K562 (cell line): ENCODE results near the gene WDR27. TPM values are rescaled to one million over a fixed set of nuclear protein-coding genes. Genes with fewer than 3 reads are reported as not detected.

ENCODE experiments used
- ATAC-seq: fragments of 200-7000 bp; cut with Tn5 transposase; 3 replicates; pipeline ENCODE4 v1.9.1; 2020; ENCODE audit warnings: moderate library complexity
- BruUV-seq: library from RNA; stranded (reverse); fragments of 400-500 nt; replicated peaks from 2 replicates; lab custom pipeline; 2021; lab: Mats Ljungman, UMichigan
- CTCF ChIA-PET: fragments of 300-600 bp; formaldehyde crosslinking; extraction: SDS; loops from one replicate; lab custom pipeline; 2021; ENCODE audit warnings: low intra/inter-chr PET ratio; lab: Yijun Ruan, JAX
- POLR2A ChIA-PET: fragments of 300-600, 350-650 bp; sonication (Branson Sonifier 250); formaldehyde crosslinking; extraction: SDS; loops from one replicate; lab custom pipeline; 2021; ENCODE audit warnings: antibody characterized with exemption, inconsistent platforms; lab: Yijun Ruan, JAX
- DNase-seq, 4 experiments: peaks; one replicate each; pipeline versions ENCODE4 v3.0.0 to v3.0.0-alpha.2; 2011 to 2018; ENCODE audit warnings: low spot score in 3 of 4, mixed read lengths in 3 of 4; ENCODE audit errors: extremely low read depth in 1 of 4
- FAIRE-seq: peaks from 2 replicates; lab custom pipeline; 2011; peaks lifted over from hg19 to GRCh38; lab: Jason Lieb, UNC
- H2AFZ ChIP-seq: 2 replicates; pipeline ENCODE4 v1.6.0; 2011; ENCODE audit warnings: low read depth, low read length, control low read depth, inconsistent platforms
- H3K27ac ChIP-seq: fragments of 200-600 bp; 3 replicates; pipeline ENCODE4 v1.8.0; 2011; ENCODE audit warnings: low read depth, mild to moderate bottlenecking, control low read depth, inconsistent platforms, low read length, moderate library complexity, mixed read lengths; ENCODE audit errors: extremely low read depth
- H3K27me3 ChIP-seq, 2 experiments: fragments of 300-600 bp in 1 of 2; 2 replicates in 1 of 2; 3 replicates in 1 of 2; pipeline versions ENCODE4 v1.6.0 to v1.8.0; 2011; ENCODE audit warnings: inconsistent platforms in 2 of 2, low read length in 2 of 2, mild to moderate bottlenecking in 1 of 2, mixed read lengths in 1 of 2, moderate library complexity in 1 of 2; ENCODE audit not compliant: control insufficient read depth in 2 of 2, insufficient read depth in 2 of 2
- H3K36me3 ChIP-seq: fragments of 300-600 bp; 3 replicates; pipeline ENCODE4 v1.8.0; 2011; ENCODE audit warnings: mild to moderate bottlenecking, low read length, inconsistent platforms; ENCODE audit not compliant: control insufficient read depth, insufficient read depth
- H3K4me1 ChIP-seq, 2 experiments: fragments of 200-600 bp in 1 of 2; replicated peaks in 1 of 2; 2 replicates in 1 of 2; 3 replicates in 1 of 2; pipeline versions ENCODE4 v1.5.1 to v1.8.0; 2011; ENCODE audit warnings: inconsistent platforms in 2 of 2, low read length in 2 of 2, mild to moderate bottlenecking in 1 of 2, mixed read lengths in 1 of 2, moderate library complexity in 1 of 2; ENCODE audit not compliant: control insufficient read depth in 2 of 2, insufficient read depth in 2 of 2
- H3K4me2 ChIP-seq: 2 replicates; pipeline ENCODE4 v1.6.1; 2011; ENCODE audit warnings: low read length, control low read depth, inconsistent platforms, mixed read lengths; ENCODE audit not compliant: insufficient read depth
- H3K4me3 ChIP-seq: fragments of 200-600 bp; sonication (generic), shearing (Covaris generic); 2 replicates; pipeline ENCODE4 v1.5.1; 2016; ENCODE audit warnings: control low read depth, inconsistent platforms
- H3K79me2 ChIP-seq: fragments of 200-600 bp; 3 replicates; pipeline ENCODE4 v1.8.0; 2011; ENCODE audit warnings: low read length, inconsistent platforms; ENCODE audit not compliant: control insufficient read depth, insufficient read depth
- H3K9ac ChIP-seq, 2 experiments: 2 replicates each; pipeline versions ENCODE4 v1.6.0 to v1.6.1; 2011; ENCODE audit warnings: low read depth in 2 of 2, low read length in 2 of 2, control low read depth in 1 of 2, inconsistent platforms in 1 of 2, mild to moderate bottlenecking in 1 of 2, mixed read lengths in 1 of 2; ENCODE audit not compliant: insufficient read depth in 1 of 2
- H3K9me1 ChIP-seq: one replicate; pipeline ENCODE4 v1.6.0; 2011; ENCODE audit warnings: inconsistent platforms, mild to moderate bottlenecking, low read length, moderate library complexity; ENCODE audit not compliant: control insufficient read depth, insufficient read depth
- H3K9me3 ChIP-seq: replicated peaks from 2 replicates; pipeline ENCODE4 v1.5.1; 2011; ENCODE audit warnings: low read depth, low read length, inconsistent platforms; ENCODE audit not compliant: control insufficient read depth, insufficient read depth
- H4K20me1 ChIP-seq: replicated peaks from 2 replicates; pipeline ENCODE4 v1.6.1; 2011; ENCODE audit warnings: low read length, inconsistent platforms, mixed read lengths; ENCODE audit not compliant: control insufficient read depth, insufficient read depth
- C11orf30 ChIP-seq: fragments of 450-650 bp; IDR thresholded peaks from 2 replicates; pipeline ENCODE4 v1.6.1; 2016; ENCODE audit warnings: low read depth, mild to moderate bottlenecking
- CCNT2 ChIP-seq: IDR thresholded peaks from 2 replicates; pipeline ENCODE4 v1.6.1; 2011; ENCODE audit warnings: borderline replicate concordance, low read depth, mild to moderate bottlenecking, moderate library complexity, mixed read lengths, low read length; ENCODE audit not compliant: insufficient read length; ENCODE audit errors: extremely low read depth
- ESRRB ChIP-seq: fragments of 250-450 bp; sonication (Bioruptor Pico); IDR thresholded peaks from 2 replicates; pipeline ENCODE4 v1.5.0; 2020; ENCODE audit warnings: mild to moderate bottlenecking, moderate library complexity, borderline replicate concordance
- ETS2 ChIP-seq: IDR thresholded peaks from 2 replicates; pipeline ENCODE4 v1.6.1; 2016; ENCODE audit warnings: borderline replicate concordance, missing genetic modification characterization, mild to moderate bottlenecking, moderate library complexity, missing compliant biosample characterization; ENCODE audit not compliant: poor library complexity, severe bottlenecking
- KLF16 ChIP-seq: IDR thresholded peaks from 2 replicates; pipeline ENCODE4 v1.6.1; 2016; ENCODE audit warnings: antibody characterized with exemption
- NKRF ChIP-seq: fragments of 450-650 bp; IDR thresholded peaks from 2 replicates; pipeline ENCODE4 v1.6.1; 2016; ENCODE audit warnings: borderline replicate concordance
- RCOR1 ChIP-seq, 2 experiments: IDR thresholded peaks; 2 replicates each; pipeline ENCODE4 v1.6.1; 2012; ENCODE audit warnings: low read depth in 2 of 2, low read length in 2 of 2, borderline replicate concordance in 1 of 2, improper control_type of control experiment in 1 of 2
- SMARCB1 ChIP-seq: IDR thresholded peaks from 2 replicates; pipeline ENCODE4 v1.6.1; 2011; ENCODE audit warnings: improper control_type of control experiment, low read depth; ENCODE audit not compliant: insufficient read length
- SPI1 ChIP-seq: IDR thresholded peaks from 2 replicates; pipeline ENCODE4 v1.6.1; 2011; ENCODE audit warnings: low read depth, low read length, control low read depth, borderline replicate concordance
- STAT5B ChIP-seq: fragments of 250-450 bp; sonication (Bioruptor Pico); IDR thresholded peaks from 2 replicates; pipeline ENCODE4 v1.8.0; 2021; ENCODE audit warnings: mild to moderate bottlenecking, inconsistent platforms
- WHSC1 ChIP-seq: IDR thresholded peaks from one replicate; pipeline ENCODE4 v1.6.1; 2012; ENCODE audit warnings: low read length, control low read depth, inconsistent platforms
- ZNF408 ChIP-seq: fragments of 250-450 bp; sonication (Bioruptor Pico); IDR thresholded peaks from 2 replicates; pipeline ENCODE4 v1.4.0; 2020; ENCODE audit warnings: low read depth, mild to moderate bottlenecking, moderate library complexity
- ZNF79 ChIP-seq: fragments of 250-450 bp; sonication (Bioruptor Pico); IDR thresholded peaks from 2 replicates; pipeline ENCODE4 v1.4.0; 2020; ENCODE audit warnings: low read depth, mild to moderate bottlenecking, moderate library complexity
- WGBS: fragments of 100-300 bp; shearing (Covaris generic); methylation state at CpG from one replicate; pipeline ENCODE4 v1.1.6; 2016; ENCODE audit warnings: low coverage, mixed read lengths; ENCODE audit not compliant: insufficient coverage; ENCODE audit errors: missing lambda C conversion rate; 5-methylcytosine and 5-hydroxymethylcytosine counted together
- in situ Hi-C: fragments of 300-500 bp; cut with MboI; formaldehyde crosslinking; loops from 4 replicates; pipeline ENCODE4 v1.15.0; 2018; ENCODE audit warnings: inconsistent platforms, mixed read lengths
- intact Hi-C: fragments of 100-400 bp; cut with micrococcal nuclease; formaldehyde crosslinking; loops from 2 replicates; pipeline ENCODE4 v1.14.2; 2022
- polyA plus RNA-seq, 8 experiments: library from polyadenylated mRNA; depleted of rRNA in 4 of 8; stranded (reverse) in 5 of 8; unstranded in 3 of 8; fragments of >200 nt; fragmentation: Nextera tagmentation in 2 of 8; fragmentation: Illumina TruSeq in 1 of 8; extraction: Ambion mirVana in 2 of 8; extraction: Trizol in 1 of 8; gene quantifications; 2 replicates each; pipeline versions ENCODE4 v1.2.1 to v1.2.3, GENCODE V29; 2011 to 2014; ENCODE audit warnings: inconsistent platforms in 1 of 8, missing spikeins in 1 of 8
- total RNA-seq, 7 experiments: library from RNA; depleted of rRNA in 6 of 7; stranded (reverse); fragments of >200 nt in 6 of 7; fragmentation: Illumina TruSeq in 2 of 7; extraction: Trizol in 2 of 7; gene quantifications; 2 replicates each; pipeline versions ENCODE4 v1.2.1 to v1.2.3, GENCODE V29; 2011 to 2021; ENCODE audit warnings: low replicate concordance in 1 of 7
- TF ChIP-seq, protein P1 (sequence below), 2 experiments: fragments of 450-650 bp in 1 of 2; sonication (generic) in 1 of 2; formaldehyde crosslinking; conservative IDR thresholded peaks; 2 replicates each; pipeline versions ENCODE4 v1.4.0 to v1.8.1; 2020 to 2022; ENCODE audit warnings: mild to moderate bottlenecking in 1 of 2, missing genetic modification reagents in 1 of 2
- TF ChIP-seq, protein P2 (sequence below), 2 experiments: IDR thresholded peaks in 1 of 2; conservative IDR thresholded peaks in 1 of 2; 2 replicates each; pipeline ENCODE4 v1.6.1; 2016; ENCODE audit warnings: low read depth in 2 of 2, mild to moderate bottlenecking in 1 of 2, missing compliant biosample characterization in 1 of 2, missing genetic modification characterization in 1 of 2, moderate library complexity in 1 of 2

The WDR27 gene
- total and polyA plus RNA-seq, 9 of the 15 experiments (the other 6 are each of a cell fraction or from before 2014, with no cell fraction given) = 4.3 to 77.2 (median 22.7) TPM

DNA sequence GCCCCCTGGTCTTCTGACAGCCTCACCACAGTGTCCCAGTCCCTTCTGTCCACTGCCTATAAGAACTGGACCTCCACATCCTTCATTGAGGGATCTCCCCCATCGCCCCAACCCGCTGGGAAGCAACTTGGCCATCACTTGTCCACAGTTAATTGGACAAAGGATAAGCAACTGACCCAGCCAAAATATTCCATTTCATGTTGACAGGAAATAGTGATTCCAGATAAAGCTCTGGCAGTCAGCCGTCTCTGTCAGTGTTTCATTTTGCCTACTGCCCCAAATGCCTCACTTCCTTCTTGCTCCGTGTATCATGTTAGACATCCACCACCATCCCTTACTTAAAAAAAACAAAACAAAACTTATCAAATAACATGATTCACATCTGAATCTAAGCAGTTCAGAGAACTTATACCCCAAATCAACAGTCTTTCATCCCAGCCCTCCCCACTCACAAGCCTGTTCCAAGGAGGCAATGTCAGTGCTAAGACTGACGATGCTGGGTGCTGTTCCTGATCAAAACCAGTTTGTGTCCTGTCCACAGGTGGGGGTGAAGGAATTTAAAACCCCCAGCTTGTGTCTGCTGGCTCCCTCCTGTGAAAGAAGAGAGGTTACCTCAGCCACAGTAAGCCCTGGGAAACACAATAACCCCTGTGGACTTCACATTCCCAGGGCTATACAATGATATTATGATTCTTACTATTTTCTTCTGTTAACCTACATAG is 162.5 kb downstream of the WDR27 start:
- H3K9me3 ChIP-seq = no peaks in the 10 kb centered on the region
- ATAC-seq (no peak), FAIRE-seq (no peak), DNase-seq (no peak)
- H3K9ac ChIP-seq = no peak overlapping the region
- ChIA-PET CTCF (no interaction called here), POLR2A (no interaction called here)
- BruUV-seq = no TSS peak
- in situ Hi-C loops (no loop called here), intact Hi-C loops (no loop called here)
- H3K4me1 ChIP-seq = no peaks in the 10 kb centered on the region
- 6% methylated on average over 5 of the region's 5 CpGs for WGBS
- TF ChIP-seq WHSC1 = no peak
- no peak for TF ChIP-seq ESRRB (CRISPR knock-in tag)
- TF ChIP-seq KLF16 = no peak
- no peak for TF ChIP-seq NKRF
- TF ChIP-seq, protein P1, sequence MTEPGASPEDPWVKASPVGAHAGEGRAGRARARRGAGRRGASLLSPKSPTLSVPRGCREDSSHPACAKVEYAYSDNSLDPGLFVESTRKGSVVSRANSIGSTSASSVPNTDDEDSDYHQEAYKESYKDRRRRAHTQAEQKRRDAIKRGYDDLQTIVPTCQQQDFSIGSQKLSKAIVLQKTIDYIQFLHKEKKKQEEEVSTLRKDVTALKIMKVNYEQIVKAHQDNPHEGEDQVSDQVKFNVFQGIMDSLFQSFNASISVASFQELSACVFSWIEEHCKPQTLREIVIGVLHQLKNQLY (CRISPR knock-in tag; conservative IDR thresholded peaks at IDR 0.05) = no peak
- TF ChIP-seq STAT5B = no peak
- no peak for TF ChIP-seq ZNF79 (CRISPR knock-in tag)
- TF ChIP-seq, protein P2, sequence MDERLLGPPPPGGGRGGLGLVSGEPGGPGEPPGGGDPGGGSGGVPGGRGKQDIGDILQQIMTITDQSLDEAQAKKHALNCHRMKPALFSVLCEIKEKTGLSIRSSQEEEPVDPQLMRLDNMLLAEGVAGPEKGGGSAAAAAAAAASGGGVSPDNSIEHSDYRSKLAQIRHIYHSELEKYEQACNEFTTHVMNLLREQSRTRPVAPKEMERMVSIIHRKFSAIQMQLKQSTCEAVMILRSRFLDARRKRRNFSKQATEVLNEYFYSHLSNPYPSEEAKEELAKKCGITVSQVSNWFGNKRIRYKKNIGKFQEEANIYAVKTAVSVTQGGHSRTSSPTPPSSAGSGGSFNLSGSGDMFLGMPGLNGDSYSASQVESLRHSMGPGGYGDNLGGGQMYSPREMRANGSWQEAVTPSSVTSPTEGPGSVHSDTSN (CRISPR knock-in tag; IDR thresholded peaks at IDR 0.05; ENCODE audit: low read depth) = no peak
- TF ChIP-seq, protein P2 (tag; conservative IDR thresholded peaks at IDR 0.05; ENCODE audit: low read depth) = no peak
- no peak for TF ChIP-seq C11orf30
- no peak for TF ChIP-seq RCOR1 (IDR thresholded peaks at IDR 0.05; ENCODE audit: borderline replicate concordance in 1 of 2, low read depth in 2 of 2, low read length in 2 of 2)
- no peak for TF ChIP-seq ZNF408 (CRISPR knock-in tag)
- no peak for TF ChIP-seq SPI1
- no peak for TF ChIP-seq SMARCB1
- TF ChIP-seq ETS2 (tag) = no peak
- no peak for TF ChIP-seq CCNT2
- no peak overlapping the region for H3K4me3 ChIP-seq
- H3K27ac ChIP-seq = no peak overlapping the region
- H3K4me2 ChIP-seq = no peak overlapping the region
- H4K20me1 ChIP-seq = no peaks in the 10 kb centered on the region
- H3K36me3 ChIP-seq = no peaks in the 10 kb centered on the region
- no peak overlapping the region for H2AFZ ChIP-seq
- no peaks in the 10 kb centered on the region for H3K9me1 ChIP-seq
- H3K27me3 ChIP-seq = no peaks in the 10 kb centered on the region; a peak in 1 of 5 replicates
- no peaks in the 10 kb centered on the region for H3K79me2 ChIP-seq
